Caki2 (cell line): ENCODE results near the gene STK32B. TPM values are rescaled to one million over a fixed set of nuclear protein-coding genes. Genes with fewer than 3 reads are reported as not detected.
"Not testable (repeated sequence)": the region's sequence is repeated elsewhere in the genome, so short reads cannot be mapped to it uniquely, and the experiment has no call there.

Experiments
- DNase-seq: peaks from one replicate; pipeline ENCODE4 v3.0.0-alpha.2; 2015; ENCODE audit warnings: low read depth
- in situ Hi-C: cut with HindIII; loops from 2 replicates; pipeline ENCODE4 v1.10.0; 2016; ENCODE audit warnings: low sequenced_read_pairs, low pct_unique_long_range_greater_than_20kb, mixed read lengths
- total RNA-seq: library from RNA; depleted of rRNA; stranded (reverse); fragments of >200 nt; shearing (Covaris generic); gene quantifications from 2 replicates; pipeline ENCODE4 v1.2.3, GENCODE V29; 2014; ENCODE audit warnings: low replicate concordance

The STK32B gene
- total RNA-seq, 1 experiment from 2014 or later: 5.3 TPM

DNA sequence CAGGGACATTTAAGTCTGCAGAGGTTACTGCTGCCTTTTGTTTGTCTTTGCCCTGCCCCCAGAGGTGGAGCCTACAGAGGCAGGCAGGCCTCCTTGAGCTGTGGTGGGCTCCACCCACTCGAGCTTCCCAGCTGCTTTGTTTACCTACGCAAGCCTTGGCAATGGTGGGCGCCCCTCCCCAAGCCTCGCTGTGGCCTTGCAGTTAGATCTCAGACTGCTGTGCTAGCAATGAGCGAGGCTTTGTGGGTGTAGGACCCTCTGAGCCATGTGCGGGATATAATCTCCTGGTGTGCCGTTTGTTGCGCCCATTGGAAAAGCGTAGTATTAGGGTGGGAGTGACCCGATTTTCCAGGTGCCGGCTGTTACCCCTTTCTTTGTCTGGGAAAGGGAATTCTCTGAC is 124.6 kb downstream of the STK32B start:
- DNase-seq, in situ Hi-C loops: not testable (repeated sequence)

DNA sequence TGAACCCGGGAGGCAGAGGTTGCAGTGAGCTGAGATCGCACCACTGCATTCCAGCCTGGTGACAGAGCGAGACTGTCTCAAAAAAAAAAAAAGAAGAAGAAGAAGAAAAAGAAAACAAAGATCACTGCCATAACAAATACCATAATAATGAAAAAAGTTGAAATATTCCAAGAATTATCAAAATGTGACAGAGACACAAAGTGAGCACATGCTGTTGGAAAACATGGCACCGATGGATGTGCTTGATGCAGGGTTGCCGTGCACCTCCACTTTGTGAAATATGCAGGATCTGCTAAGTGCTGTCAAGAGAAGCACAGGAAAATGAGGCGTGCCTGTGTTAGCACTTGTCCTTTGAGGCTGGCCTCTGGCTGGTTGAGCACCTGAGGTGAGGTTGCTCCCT is 133.3 kb downstream of the STK32B start:
- in situ Hi-C loops: no loop called here
- no peak for DNase-seq

DNA sequence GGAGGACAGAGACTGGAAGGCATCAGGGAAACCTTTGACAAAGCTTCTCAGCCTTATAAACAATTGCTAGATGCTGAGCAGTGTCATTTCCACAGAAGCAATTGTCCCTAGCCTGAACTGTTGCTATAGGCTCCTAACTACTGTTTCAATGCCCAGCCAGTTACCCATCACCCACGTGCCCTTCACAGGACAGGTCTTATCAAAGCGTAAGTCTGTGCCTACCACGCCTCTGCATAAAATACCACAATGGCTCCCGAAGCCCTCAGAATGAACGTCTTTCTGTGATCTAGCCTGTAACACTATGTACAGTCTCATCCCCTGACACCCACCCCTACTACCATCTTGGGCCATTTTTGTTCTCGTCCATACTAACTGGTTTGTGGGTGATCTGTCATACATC is 134.3 kb downstream of the STK32B start:
- in situ Hi-C loops: no loop called here

DNA sequence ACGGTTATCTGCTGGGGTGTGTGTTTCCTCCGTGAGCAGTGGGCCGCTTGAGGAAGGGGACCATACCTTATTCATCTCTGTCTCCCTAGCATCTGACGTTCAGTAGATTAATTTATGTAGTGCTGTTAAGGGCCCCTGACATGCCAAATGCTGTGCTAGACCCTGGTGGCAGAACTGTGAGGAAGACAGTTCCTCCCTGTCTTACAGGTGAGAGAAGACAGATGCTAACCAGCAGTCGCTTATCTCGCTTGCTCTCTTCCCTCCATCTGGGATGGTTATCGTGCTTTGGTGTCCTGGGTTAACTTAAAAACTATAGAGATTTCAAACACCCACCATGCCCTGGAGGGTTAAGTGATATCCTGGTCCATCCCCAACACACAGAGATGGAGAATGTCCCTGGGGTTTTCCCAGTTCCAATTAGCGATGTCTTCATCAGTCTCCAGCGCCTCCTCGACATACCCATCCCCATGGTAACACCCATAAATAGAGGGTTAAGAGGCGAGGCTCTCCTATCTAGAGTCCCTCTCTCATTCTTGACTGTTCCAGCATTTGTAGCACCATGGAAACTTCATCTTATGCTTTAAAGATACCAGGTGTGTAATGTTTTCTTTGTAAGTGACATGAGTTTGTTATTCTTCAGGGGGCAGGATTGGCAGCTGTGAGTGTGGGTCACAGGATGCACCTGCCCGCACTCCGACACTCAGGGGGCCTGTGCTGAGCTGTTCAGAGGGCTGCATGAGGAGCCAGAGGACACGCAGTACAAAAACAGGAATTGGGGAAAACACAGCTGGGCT is 135.2 kb downstream of the STK32B start:
- no peak for DNase-seq
- in situ Hi-C loops: no loop called here

More for the DNA sequence above, 134.3 kb downstream of the STK32B start:
- DNase-seq: no peak

DNA sequence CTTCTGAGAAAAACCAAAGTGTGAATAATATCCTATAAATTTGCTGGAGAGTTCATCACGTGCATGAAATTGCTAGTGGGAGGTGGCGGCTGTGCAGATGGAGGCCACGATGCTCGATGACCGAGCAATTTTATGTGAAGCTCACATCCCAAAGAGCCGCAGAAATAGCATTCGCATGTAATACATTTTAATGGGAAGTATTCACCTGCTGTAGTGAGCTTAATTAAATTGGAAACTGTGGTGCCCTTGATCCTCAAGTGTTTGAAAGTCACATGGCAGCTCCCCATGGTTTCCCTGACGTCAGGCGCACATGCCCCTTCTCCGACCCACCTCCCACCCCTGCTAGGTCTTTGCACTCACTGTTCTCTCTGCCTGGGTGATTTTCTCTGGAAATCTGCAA is 136.8 kb downstream of the STK32B start:
- DNase-seq: no peak
- in situ Hi-C loops: no loop called here

DNA sequence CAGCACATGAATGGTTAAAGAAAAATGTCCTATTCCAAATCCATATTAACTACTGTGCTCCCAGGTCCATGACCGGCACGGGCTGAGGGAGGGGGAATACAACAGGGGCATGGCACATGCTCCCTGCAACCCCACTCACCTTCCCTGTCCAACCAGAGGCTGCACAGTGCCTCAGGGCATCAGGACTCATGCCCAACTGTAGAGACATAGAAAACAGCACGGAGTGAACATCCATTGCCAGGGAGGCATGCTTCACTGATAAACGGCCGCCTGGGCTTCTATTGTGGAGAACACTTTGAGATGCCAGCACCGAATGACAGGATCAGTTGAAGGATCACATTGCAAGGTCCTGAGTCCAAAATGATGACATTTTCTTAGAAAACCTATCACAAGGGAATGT is 140.6 kb downstream of the STK32B start:
- in situ Hi-C loops: no loop called here
- DNase-seq: no peak

DNA sequence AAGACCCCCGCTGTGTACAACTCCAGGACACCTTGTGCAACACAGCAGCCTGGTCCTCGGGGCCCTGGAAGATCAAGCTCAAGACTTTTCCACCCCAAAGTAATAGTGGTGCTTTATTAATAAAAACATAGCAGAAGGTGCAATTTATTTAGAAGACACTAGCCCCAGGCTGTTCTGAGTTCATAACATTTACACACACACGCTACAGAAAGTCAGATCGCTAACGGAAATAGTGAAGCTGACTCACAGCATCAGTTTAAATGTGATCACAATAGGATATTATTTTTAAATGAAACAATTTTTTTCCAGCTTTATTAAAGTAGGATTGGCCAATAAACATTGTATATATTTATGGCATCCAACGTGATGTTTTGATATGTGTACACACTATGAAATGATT is 141.0 kb downstream of the STK32B start:
- no peak for DNase-seq
- in situ Hi-C loops: no loop called here

DNA sequence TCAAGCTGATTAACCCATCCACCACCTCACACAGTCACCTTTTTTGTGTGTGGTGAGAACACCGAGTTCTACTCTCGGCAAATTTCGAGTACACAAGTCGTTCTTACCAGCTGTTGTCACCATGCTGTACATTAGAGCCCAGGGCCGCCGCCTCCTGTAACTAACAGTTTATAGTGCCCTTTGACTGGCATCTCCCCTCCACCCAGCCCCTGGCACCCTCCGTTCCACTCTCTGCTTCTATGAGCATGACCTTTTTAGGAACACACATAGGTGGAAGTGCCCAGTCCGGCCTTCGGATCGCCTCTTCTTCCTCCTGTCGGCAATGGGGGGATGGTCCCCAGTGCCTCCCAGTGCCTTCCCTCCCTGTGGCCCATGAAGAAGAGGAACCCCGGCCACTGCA is 141.4 kb downstream of the STK32B start:
- in situ Hi-C loops: no loop called here

DNA sequence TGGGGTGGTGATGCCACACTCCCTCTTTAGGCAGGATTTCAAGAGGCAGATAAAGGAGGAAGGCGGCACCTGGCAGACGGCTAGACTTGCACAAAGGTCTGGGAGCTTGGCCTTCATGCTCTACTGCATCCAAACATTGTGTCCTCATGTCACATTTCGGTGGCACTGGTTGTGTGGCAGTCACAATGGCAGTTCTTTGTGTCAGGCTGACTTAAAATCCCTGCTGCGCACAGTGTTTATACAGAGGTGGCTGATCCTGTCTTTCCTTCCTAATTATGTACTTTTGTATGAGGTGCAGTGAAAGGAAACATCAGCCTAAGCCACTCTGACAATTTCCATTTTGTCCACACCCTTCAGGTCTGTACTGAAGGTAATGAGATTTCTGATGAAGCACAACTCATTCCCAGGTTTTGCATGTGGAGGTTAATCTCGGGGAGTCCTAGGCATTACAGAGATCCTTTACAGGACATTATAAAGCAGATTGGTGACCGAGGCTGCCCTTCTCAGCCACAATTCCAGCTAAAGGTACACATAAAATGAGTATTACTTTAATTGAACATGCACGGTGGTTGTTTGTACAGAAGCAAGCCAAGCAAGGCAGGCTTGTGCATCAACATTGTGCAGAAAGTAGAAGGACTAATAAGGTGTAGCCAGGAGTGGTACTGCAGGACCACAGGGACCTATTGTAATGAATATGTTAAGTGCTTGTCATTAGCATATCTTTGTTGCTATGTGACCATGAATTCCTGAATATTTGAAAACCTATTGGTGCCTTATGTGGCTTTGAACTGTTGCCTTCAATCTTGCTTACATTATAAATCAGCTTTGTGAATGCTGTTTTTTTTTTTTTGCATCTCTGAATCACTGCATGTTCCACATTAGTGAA is 147.6 kb downstream of the STK32B start:
- no peak for DNase-seq
- in situ Hi-C loops: no loop called here

More for the DNA sequence above, 141.4 kb downstream of the STK32B start:
- DNase-seq: no peak

DNA sequence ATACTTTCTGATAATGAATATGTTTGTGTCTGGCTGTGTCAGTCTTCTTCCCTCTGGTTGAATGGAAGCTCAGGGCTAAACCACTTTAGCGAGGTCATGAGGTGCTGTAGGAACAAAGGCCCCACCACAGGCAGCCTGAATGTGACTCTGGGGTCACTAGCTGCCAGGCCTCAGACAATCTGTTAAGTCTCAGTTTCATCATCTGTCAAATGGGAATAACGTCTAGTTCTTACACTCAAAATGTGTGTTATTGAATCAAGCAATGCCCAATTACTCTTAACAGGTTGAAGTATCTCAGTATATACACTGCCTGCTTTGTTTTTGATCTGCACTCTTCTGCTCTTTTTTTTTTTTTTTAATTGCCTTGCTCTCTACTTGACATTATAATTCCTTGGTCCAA is 148.6 kb downstream of the STK32B start:
- no peak for DNase-seq
- in situ Hi-C loops: no loop called here

DNA sequence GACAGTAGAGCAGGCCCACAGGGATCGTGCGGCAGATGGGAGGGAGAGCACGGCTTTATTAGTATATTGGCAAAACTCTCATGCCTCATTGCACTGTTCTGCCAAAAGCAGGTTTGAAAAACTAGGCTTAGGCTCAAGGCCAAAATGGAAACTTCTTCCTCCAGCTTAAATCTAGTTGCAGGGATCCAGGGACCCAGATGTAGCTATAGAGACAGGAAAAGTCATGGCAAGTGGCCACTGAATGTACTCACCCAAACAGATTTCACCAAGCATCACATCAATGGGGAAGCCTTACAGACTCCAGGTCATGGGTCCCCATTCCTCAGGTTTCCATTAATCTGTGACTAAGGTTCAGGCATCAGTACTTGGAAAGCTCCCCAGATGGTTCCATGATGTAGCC is 149.2 kb downstream of the STK32B start:
- in situ Hi-C loops: no loop called here
- DNase-seq: no peak

DNA sequence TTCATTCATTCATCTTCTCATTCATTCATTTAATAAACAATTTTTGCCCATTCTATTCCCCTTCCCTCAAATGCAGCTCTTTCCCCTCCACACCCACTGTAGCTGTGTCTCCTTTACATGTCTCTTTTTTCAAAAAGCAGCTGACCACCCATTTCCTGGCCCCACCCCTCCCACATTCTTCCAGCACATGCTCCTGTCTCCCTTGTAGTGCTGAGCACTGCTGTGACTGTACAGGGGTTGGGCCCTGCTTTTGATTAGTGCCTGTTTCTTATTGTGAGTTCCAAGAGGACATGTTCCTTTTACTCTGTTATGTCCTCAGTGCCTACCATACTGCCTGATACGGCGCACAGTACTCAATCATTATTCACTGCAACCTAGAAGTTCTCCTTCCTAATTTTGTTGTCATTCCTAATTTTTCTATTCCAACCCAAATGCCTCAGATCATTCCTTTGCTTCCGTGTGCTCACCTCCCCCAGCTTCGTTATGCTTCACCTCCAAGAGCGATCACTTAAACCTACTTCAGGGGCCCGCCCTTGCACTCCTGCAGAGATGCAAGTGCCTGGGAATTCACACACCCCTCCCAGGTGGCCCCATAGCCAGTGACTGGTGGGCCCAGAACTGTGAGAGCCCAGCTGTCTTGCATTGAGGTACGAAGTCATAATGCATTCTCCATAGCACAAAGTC is 152.2 kb downstream of the STK32B start:
- in situ Hi-C loops: no loop called here
- DNase-seq: no peak

DNA sequence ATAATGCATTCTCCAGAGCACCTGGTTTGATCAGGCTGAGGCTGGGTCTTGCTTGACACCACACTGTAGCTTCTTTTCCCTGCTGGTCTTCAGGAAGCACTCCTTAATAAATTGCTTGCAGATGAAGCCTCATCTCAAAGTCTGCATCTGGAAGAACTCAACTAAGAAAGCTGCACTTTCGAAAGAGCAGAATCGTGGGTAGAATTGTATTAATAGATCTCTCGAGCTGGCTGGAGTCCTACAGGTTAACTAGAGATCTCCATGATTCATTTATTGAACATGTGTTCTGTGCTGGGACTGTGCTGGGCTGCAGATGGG is 152.7 kb downstream of the STK32B start:
- DNase-seq: no peak
- in situ Hi-C loops: no loop called here

DNA sequence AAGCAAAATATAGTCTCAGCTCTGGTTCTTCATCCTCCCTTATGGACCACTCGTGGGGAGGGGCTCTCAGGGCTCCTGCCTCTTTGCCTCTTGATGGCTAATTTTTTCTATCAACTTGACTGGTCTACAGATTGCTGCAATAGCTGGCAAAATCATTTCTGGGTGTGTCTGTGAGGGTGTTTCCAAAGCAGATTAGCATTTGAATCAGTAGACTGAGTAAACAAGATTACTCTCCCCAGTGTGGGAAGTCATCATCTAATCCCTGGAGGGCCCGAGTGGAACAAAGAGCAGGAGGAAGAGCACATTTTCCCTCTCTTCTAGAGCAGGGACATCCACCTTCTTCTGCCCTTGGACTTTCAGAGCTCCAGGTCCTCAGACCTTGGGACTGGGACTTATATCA is 153.5 kb downstream of the STK32B start:
- in situ Hi-C loops: no loop called here
- DNase-seq: no peak

DNA sequence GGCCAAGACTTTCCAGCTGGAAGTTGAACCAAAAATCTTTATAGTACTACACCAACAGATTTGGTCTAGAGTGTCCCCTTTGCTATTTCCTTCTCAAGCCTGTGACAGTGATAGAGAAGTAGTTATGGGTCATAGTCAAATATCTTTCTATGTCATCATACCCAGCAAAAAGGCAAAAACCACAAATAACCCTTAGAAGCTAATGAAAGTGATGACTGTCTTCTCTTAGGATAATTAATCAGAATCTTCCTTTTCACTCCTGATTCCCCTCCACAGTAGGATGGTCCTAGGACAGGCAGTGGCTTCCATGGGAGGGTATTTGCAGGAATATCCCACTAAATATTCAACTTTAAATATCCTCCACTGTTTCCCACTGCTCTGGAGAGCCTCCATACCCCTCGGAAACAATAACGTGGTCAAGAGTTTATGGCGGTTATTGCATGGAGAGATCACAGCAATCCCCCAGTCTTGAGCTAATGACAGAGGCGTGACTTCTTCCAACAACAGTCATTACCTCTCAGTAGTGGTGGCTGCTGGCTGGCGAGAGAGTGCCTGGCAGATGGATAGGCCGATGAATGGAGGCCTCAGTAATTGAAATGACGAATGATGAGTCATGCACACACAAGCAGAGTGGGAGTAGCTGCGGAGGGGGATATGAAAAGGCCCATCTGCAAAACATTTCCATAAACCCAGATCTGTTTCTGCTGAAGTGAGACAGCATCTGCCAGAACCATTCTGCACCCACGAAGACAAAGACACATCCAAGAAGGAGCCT is 154.9 kb downstream of the STK32B start:
- in situ Hi-C loops: no loop called here
- peak; percentile 74 for DNase-seq

DNA sequence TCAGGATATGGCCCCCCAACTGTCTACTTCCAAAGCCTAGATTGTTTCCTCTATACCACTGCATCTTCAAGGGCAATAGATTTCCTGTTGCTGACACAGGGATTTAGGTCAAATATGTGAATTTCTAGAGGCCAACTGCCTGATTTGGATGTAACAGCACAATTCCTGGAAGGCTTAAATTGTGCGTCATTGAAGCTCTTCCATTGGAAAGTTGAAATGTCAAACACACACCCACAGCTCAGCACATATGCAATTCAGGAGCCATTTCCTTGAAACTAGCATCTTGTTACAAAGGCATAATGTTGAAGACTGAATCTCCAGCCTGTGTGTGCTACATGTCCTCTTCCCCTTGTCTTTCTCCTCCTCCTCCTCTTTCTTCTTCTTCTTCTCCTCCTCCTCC is 158.6 kb downstream of the STK32B start:
- DNase-seq: no peak
- in situ Hi-C loops: no loop called here

DNA sequence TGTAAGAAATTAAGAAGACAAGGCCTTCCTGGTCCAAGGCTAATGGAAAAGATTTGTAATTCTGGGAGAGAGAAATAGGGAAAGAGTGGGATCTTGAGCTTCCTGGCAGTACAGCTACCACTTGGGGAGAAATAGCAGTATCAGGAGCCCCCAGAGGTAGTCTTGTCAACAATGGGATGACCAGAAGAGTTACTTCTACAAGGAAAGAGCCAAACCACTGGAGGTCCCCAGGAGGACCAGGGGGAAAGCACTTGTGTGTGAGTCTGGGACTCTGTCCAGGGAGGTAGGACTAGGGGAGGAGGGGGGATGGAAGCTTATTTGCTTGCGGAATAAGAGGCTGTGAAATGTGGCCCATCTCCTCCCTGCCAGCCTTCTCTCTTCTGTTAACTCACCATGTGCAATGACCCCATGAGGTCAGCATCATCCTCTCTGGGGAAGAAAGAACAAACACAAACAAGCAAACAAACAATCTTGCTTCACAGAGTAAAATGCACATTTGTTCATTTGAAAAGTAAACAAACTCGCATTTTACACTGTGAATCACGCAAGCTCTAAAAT is 160.1 kb downstream of the STK32B start:
- no peak for DNase-seq
- in situ Hi-C loops: no loop called here
